ENCODE measurements around the gene CCDC85C.

DNA sequence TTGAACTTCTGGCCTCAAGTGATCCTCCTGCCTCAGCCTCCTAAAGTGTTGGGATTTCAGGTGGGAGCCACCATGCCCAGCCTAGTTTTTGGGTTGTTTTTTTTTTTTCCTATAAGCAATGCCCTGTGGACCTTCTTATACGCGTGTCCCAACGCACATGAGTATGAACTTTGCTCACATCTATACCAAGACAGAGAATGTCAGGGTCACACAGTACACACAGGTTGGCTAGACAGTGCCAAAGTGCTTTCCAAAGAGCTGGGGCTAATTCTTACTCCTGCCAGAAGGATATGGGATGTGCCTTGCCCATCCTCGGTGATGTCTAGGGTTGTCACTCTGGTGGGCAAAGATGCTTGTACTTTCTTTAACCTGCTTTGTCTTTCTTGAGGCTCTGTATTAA, 7.6 kb upstream of the CCDC85C start:
- TF ChIP-seq, protein P1, sequence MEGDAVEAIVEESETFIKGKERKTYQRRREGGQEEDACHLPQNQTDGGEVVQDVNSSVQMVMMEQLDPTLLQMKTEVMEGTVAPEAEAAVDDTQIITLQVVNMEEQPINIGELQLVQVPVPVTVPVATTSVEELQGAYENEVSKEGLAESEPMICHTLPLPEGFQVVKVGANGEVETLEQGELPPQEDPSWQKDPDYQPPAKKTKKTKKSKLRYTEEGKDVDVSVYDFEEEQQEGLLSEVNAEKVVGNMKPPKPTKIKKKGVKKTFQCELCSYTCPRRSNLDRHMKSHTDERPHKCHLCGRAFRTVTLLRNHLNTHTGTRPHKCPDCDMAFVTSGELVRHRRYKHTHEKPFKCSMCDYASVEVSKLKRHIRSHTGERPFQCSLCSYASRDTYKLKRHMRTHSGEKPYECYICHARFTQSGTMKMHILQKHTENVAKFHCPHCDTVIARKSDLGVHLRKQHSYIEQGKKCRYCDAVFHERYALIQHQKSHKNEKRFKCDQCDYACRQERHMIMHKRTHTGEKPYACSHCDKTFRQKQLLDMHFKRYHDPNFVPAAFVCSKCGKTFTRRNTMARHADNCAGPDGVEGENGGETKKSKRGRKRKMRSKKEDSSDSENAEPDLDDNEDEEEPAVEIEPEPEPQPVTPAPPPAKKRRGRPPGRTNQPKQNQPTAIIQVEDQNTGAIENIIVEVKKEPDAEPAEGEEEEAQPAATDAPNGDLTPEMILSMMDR (conservative IDR thresholded peaks at IDR 0.05; ENCODE audit: low read depth, low read length): no peak
- no peak for TF ChIP-seq EZH2 (IDR thresholded peaks at IDR 0.05; ENCODE audit: low read length, unreplicated experiment)

Measured in PC-3 (cell line).